Measurements from ENCODE around the gene TMEM35B. TPM values are rescaled to one million over a fixed set of nuclear protein-coding genes. Genes with fewer than 3 reads are reported as not detected.

The TMEM35B gene
- total RNA-seq (1 to 10 TPM; 3.0 to 7.1 (median 4.3) TPM), polyA plus RNA-seq (10 to 100 TPM in 1 of 3 donors, 1 to 10 TPM in 2; 5.7 to 13.2 (median 8.5) TPM)
- long read RNA-seq, donor 1, partial matches to known transcripts, result 0 of 4 reads
- long read RNA-seq, donor 1, other reads (novel, unspliced or antisense), result 0 of 4 reads
- long read RNA-seq, donor 2, transcript TMEM35B-201 (3 exons, 922 nt), result major isoform, 9 of 10 reads
- long read RNA-seq, donor 2, partial matches to known transcripts, result 0 of 10 reads
- long read RNA-seq, donor 2, other reads (novel, unspliced or antisense), result 1 of 10 reads

- intact Hi-C loops (cut with DNase I), result no loop called here
- ATAC-seq (peak; percentile 56 to 85 (median 74)), DNase-seq (peak; percentile 73 to 82)
- Histone ChIP-seq H3K27me3 (ENCODE audit: insufficient read depth in 3 of 3, low read length in 2 of 3) (peaks cover 0 to 3% (median 2%) of the 10 kb centered on the region in 3 donors), H3K4me3 (peak within 1 kb of the TSS; percentile 74), H3K4me1 (peaks cover 5% of the 10 kb centered on the region), H3K27ac (peak within 1 kb of the TSS; percentile 73), H3K9me3 (no peaks in the 10 kb centered on the region), H3K36me3 (ENCODE audit: insufficient read depth in 1 of 2, low read depth in 1 of 2) (peaks cover 0 to 20% of the 10 kb centered on the region in 2 donors)
- 1 to 4% (median 3%) methylated on average over 34 to 58 of the region's 58 CpGs for WGBS, 3 donors
- TF ChIP-seq CTCF (IDR thresholded peaks at IDR 0.05), result no peak
Measured at GRCh38 chr1:34984793-34985608, at the start of gene TMEM35B. Gene TMEM35B, minus strand, starts transcription at chr1:34985347. Its CDS starts 42 bp downstream, at chr1:34985305.

- 93 to 97% (median 97%) methylated on average over 1 of the region's 1 CpG for WGBS, 3 donors
- Histone ChIP-seq H3K9me3 (peaks cover 7% of the 10 kb centered on the region), H3K36me3 (ENCODE audit: insufficient read depth in 1 of 2, low read depth in 1 of 2) (no peaks in the 10 kb centered on the region), H3K27me3 (ENCODE audit: insufficient read depth in 3 of 3, low read length in 2 of 3) (no peaks in the 10 kb centered on the region), H3K4me3 (no peak overlapping the region), H3K4me1 (peaks cover 8% of the 10 kb centered on the region), H3K27ac (no peak overlapping the region)
- DNase-seq, result no peak
- intact Hi-C loops (cut with DNase I), result loop anchor here in 1 of 2 donors (5.0 kb wide), 1 partner anchor 234 kb away; the partner anchor contains the start of gene ZMYM4
- ATAC-seq, result no peak
- no peak for TF ChIP-seq CTCF (IDR thresholded peaks at IDR 0.05)
Measured at GRCh38 chr1:35033346-35033745, 48.2 kb upstream of the TMEM35B start.

- TF ChIP-seq CTCF (IDR thresholded peaks at IDR 0.05), result no peak
- Histone ChIP-seq H3K27ac (peak overlapping the region; percentile 89), H3K27me3 (ENCODE audit: insufficient read depth in 3 of 3, low read length in 2 of 3) (no peaks in the 10 kb centered on the region), H3K36me3 (ENCODE audit: insufficient read depth in 1 of 2, low read depth in 1 of 2) (peaks cover 0 to 6% of the 10 kb centered on the region in 2 donors), H3K9me3 (peaks cover 7% of the 10 kb centered on the region), H3K4me3 (peak overlapping the region; percentile 91), H3K4me1 (peaks cover 8% of the 10 kb centered on the region)
- intact Hi-C loops (cut with DNase I), result loop anchor here in 1 of 2 donors (5.0 kb wide), 1 partner anchor 235 kb away; the partner anchor contains the start of gene ZMYM4
- 87 to 94% (median 92%) methylated on average over 1 of the region's 1 CpG for WGBS, 3 donors
- no peak for ATAC-seq
- DNase-seq, result no peak
Measured at GRCh38 chr1:35032384-35032739, 47.2 kb upstream of the TMEM35B start.

GRCh38 chr1:35030756-35031446 is 45.8 kb upstream of the TMEM35B start:
- intact Hi-C loops (cut with DNase I), result loop anchor here in 1 of 2 donors (5.0 kb wide), 1 partner anchor 236 kb away; the partner anchor contains the start of gene ZMYM4
- ATAC-seq (peak; percentile 42 to 63 (median 49)), DNase-seq (peak; percentile 16 to 51)
- Histone ChIP-seq H3K9me3 (peaks cover 7% of the 10 kb centered on the region), H3K4me3 (peak overlapping the region; percentile 91), H3K36me3 (ENCODE audit: insufficient read depth in 1 of 2, low read depth in 1 of 2) (peaks cover 2 to 19% of the 10 kb centered on the region in 2 donors), H3K27ac (peak overlapping the region; percentile 89), H3K27me3 (ENCODE audit: insufficient read depth in 3 of 3, low read length in 2 of 3) (no peaks in the 10 kb centered on the region), H3K4me1 (peaks cover 8% of the 10 kb centered on the region)
- WGBS, 3 donors, result 5 to 7% (median 6%) methylated on average over 17 of the region's 17 CpGs
- TF ChIP-seq CTCF (IDR thresholded peaks at IDR 0.05), result no peak

Measured in psoas muscle (tissue), 8 donors.